Endothelial cell of umbilical vein (primary cell): Measurements from ENCODE around the gene LGALS7B. TPM values are rescaled to one million over a fixed set of nuclear protein-coding genes. Genes with fewer than 3 reads are reported as not detected.

Source experiments
- BruUV-seq: library from RNA; stranded (reverse); fragments of 400-500 nt; replicated peaks from 2 replicates; lab custom pipeline; 2021; lab: Mats Ljungman, UMichigan
- CTCF ChIA-PET: fragments of 300-600, 350-600 bp; sonication (Branson Sonifier 250); formaldehyde crosslinking; loops from one replicate; lab custom pipeline; 2021; ENCODE audit warnings: antibody characterized with exemption, inconsistent platforms; lab: Charles Lee
- POLR2A ChIA-PET: fragments of 300-600, 350-600 bp; sonication (Branson Sonifier 250); formaldehyde crosslinking; loops from one replicate; lab custom pipeline; 2021; ENCODE audit warnings: antibody characterized with exemption, inconsistent platforms; lab: Charles Lee
- DNase-seq: peaks from one replicate; pipeline ENCODE4 v3.0.0-alpha.2; 2011; ENCODE audit warnings: low read depth, low spot score
- FAIRE-seq: peaks from 2 replicates; lab custom pipeline; 2011; peaks lifted over from hg19 to GRCh38; lab: Jason Lieb, UNC
- H2AFZ ChIP-seq: 2 replicates; pipeline ENCODE4 v1.6.0; 2012; ENCODE audit warnings: low read depth, low read length, control low read depth, inconsistent platforms
- H3K27ac ChIP-seq: 2 replicates; pipeline ENCODE4 v1.5.1; 2011; ENCODE audit warnings: low read depth, mild to moderate bottlenecking, control low read depth, low read length, moderate library complexity; ENCODE audit not compliant: insufficient read depth
- H3K27me3 ChIP-seq, 2 experiments: 2 replicates each; pipeline versions ENCODE4 v1.6.0 to v1.6.1; 2011; ENCODE audit warnings: low read length in 2 of 2, mixed read lengths in 1 of 2; ENCODE audit not compliant: control insufficient read depth in 2 of 2, insufficient read depth in 2 of 2
- H3K36me3 ChIP-seq, 2 experiments: 2 replicates in 1 of 2; 3 replicates in 1 of 2; pipeline ENCODE4 v1.5.1; 2011; ENCODE audit warnings: low read length in 2 of 2, mild to moderate bottlenecking in 1 of 2, moderate library complexity in 1 of 2; ENCODE audit not compliant: control insufficient read depth in 2 of 2, insufficient read depth in 2 of 2; ENCODE audit errors: extremely low read depth in 1 of 2
- H3K4me1 ChIP-seq: 3 replicates; pipeline ENCODE4 v1.5.1; 2011; ENCODE audit warnings: mild to moderate bottlenecking, low read length; ENCODE audit not compliant: control insufficient read depth, insufficient read depth; ENCODE audit errors: extremely low read depth
- H3K4me2 ChIP-seq: 2 replicates; pipeline ENCODE4 v1.6.1; 2011; ENCODE audit warnings: low read length, control low read depth, mixed read lengths; ENCODE audit not compliant: insufficient read depth
- H3K4me3 ChIP-seq, 3 experiments: fragments of 200-600 bp in 1 of 3; sonication (generic), shearing (Covaris generic) in 1 of 3; replicated peaks in 1 of 3; 2 replicates each; pipeline ENCODE4 v1.5.1; 2011 to 2016; ENCODE audit warnings: control low read depth in 3 of 3, low read length in 3 of 3, mild to moderate bottlenecking in 2 of 3, inconsistent platforms in 1 of 3, low read depth in 1 of 3, moderate library complexity in 1 of 3; ENCODE audit not compliant: insufficient read depth in 1 of 3
- H3K79me2 ChIP-seq: 2 replicates; pipeline ENCODE4 v1.6.0; 2012; ENCODE audit warnings: low read length, inconsistent platforms; ENCODE audit not compliant: control insufficient read depth, insufficient read depth
- H3K9ac ChIP-seq: replicated peaks from 2 replicates; pipeline ENCODE3; 2011; ENCODE audit warnings: low read length, control low read depth; ENCODE audit not compliant: insufficient read depth; ENCODE audit errors: extremely low read depth
- H3K9me1 ChIP-seq: replicated peaks from 3 replicates; pipeline ENCODE4 v1.6.0; 2011; ENCODE audit warnings: mild to moderate bottlenecking, low read length; ENCODE audit not compliant: control insufficient read depth, insufficient read depth; ENCODE audit errors: extremely low read depth
- H3K9me3 ChIP-seq: replicated peaks from 2 replicates; pipeline ENCODE4 v1.5.1; 2012; ENCODE audit warnings: low read length, inconsistent platforms; ENCODE audit not compliant: control insufficient read depth, insufficient read depth
- H4K20me1 ChIP-seq: replicated peaks from 2 replicates; pipeline ENCODE3; 2011; ENCODE audit warnings: mild to moderate bottlenecking, low read length; ENCODE audit not compliant: control insufficient read depth, insufficient read depth; ENCODE audit errors: extremely low read depth
- FOS ChIP-seq: IDR thresholded peaks from 2 replicates; pipeline ENCODE4 v1.6.1; 2011; ENCODE audit warnings: mild to moderate bottlenecking, low read length, moderate library complexity, borderline replicate concordance; ENCODE audit not compliant: insufficient read depth
- GATA2 ChIP-seq: IDR thresholded peaks from 2 replicates; pipeline ENCODE4 v1.7.0; 2011; ENCODE audit warnings: low read depth, mild to moderate bottlenecking, moderate library complexity, mixed read lengths, low read length; ENCODE audit not compliant: insufficient read length, insufficient read depth
- POLR2A ChIP-seq: IDR thresholded peaks from 2 replicates; pipeline ENCODE4 v1.6.1; 2012; ENCODE audit warnings: low read depth, mild to moderate bottlenecking, control low read depth, low read length
- POLR2AphosphoS5 ChIP-seq: IDR thresholded peaks from 2 replicates; pipeline ENCODE4 v1.6.1; 2012; ENCODE audit warnings: low read depth, mild to moderate bottlenecking, control low read depth, low read length, moderate library complexity; ENCODE audit not compliant: insufficient read depth
- dilution Hi-C: fragments of 300-500 bp; cut with MboI; formaldehyde crosslinking; loops from one replicate; pipeline ENCODE4 v1.15.0; 2019; ENCODE audit warnings: low sequenced_read_pairs; ENCODE audit not compliant: extremely low pct_ligation_motif_present
- intact Hi-C: fragments of 100-400 bp; cut with micrococcal nuclease; formaldehyde crosslinking; loops from one replicate; pipeline ENCODE4 v1.10.0; 2022
- polyA plus RNA-seq, 4 experiments: library from polyadenylated mRNA; depleted of rRNA in 3 of 4; stranded (reverse) in 3 of 4; unstranded in 1 of 4; fragments of >200 nt; gene quantifications; 2 replicates each; pipeline versions ENCODE4 v1.2.1 to v1.2.3, GENCODE V29; 2011 to 2012; ENCODE audit warnings: missing spikeins in 1 of 4
- total RNA-seq: library from RNA; stranded (reverse); gene quantifications from 2 replicates; pipeline ENCODE4 v1.2.3, GENCODE V29; 2021
- TF ChIP-seq, protein P1 (sequence below): IDR thresholded peaks from 2 replicates; pipeline ENCODE4 v1.6.1; 2011; ENCODE audit not compliant: insufficient read depth, insufficient read length

The LGALS7B gene
- total and polyA plus RNA-seq, 2 donors (not counting 3 experiments of a cell fraction or from before 2014, with no cell fraction given): not detected

DNA sequence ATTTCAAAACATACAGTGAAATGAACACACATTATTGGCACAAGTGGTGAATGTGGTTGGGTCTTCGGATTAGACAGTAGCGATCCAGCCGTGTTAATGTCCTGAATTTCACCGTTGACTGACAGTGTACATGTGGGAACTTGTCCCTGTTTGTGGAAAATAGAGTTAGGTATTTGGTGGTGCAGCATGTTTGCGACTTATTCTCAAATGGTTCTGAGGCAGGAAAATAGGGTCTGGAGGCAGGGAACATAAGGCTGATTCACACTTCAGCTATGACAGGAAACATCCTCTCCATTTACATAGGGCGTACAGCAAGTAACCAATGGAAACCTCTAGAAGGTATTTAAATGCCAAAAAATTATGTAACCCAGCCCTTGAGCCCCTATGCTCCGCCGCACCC, 4.2 kb downstream of the LGALS7B start:
- FAIRE-seq (peak; percentile 76), DNase-seq (no peak)
- Histone ChIP-seq H3K9ac (no peak overlapping the region), H4K20me1 (no peaks in the 10 kb centered on the region), H2AFZ (peak overlapping the region; percentile 93), H3K4me2 (peak overlapping the region; percentile 22), H3K4me3 (no peak overlapping the region), H3K79me2 (no peaks in the 10 kb centered on the region), H3K9me1 (no peaks in the 10 kb centered on the region), H3K27me3 (no peaks in the 10 kb centered on the region), H3K27ac (no peak overlapping the region), H3K36me3 (no peaks in the 10 kb centered on the region), H3K4me1 (peaks cover 9% of the 10 kb centered on the region), H3K9me3 (no peaks in the 10 kb centered on the region)
- dilution Hi-C loops: no loop called here
- peak; percentile 30 for TF ChIP-seq FOS
- TF ChIP-seq, protein P1, sequence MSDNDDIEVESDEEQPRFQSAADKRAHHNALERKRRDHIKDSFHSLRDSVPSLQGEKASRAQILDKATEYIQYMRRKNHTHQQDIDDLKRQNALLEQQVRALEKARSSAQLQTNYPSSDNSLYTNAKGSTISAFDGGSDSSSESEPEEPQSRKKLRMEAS: no peak
- ChIA-PET POLR2A (no interaction called here), CTCF (interaction anchor here (0.8 to 1.0 kb wide), 5 partner anchors 15 to 38 kb away, joined by 3 to 8 read pairs (median 4); partner anchors contain the start of genes ECH1 and LGALS7)
- intact Hi-C loops: loop anchor here (5.0 kb wide), 1 partner anchor 39 kb away; the partner anchor contains the start of gene ECH1
- no TSS peak for BruUV-seq

DNA sequence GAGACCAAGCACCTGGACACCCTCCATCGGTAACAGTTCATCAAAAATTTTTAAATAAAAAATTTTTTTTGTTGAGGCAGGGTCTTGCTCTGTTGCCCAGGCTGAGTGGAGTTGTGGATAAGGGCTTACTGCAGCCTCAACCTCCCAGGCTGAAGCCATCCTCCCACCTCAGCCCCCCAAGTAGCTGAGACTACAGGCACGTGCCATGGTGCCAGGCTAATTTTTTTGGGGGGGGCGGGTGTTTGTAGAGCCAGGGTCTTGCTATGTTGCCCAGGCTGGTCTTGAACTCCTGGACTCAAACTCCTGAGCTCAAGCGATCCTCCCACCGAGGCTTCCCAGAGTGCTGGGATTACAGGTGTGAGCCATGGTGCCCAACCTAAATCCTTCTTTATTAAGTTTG, 4.7 kb downstream of the LGALS7B start:
- H3K4me2 ChIP-seq: no peak overlapping the region
- dilution Hi-C loops: no loop called here
- no TSS peak for BruUV-seq
- TF ChIP-seq, protein P1: no peak
- TF ChIP-seq FOS: no peak
- no peak for TF ChIP-seq POLR2AphosphoS5
- TF ChIP-seq GATA2: no peak
- TF ChIP-seq POLR2A: no peak
- H2AFZ ChIP-seq: no peak overlapping the region
- H3K9me3 ChIP-seq: no peaks in the 10 kb centered on the region
- no peaks in the 10 kb centered on the region for H3K36me3 ChIP-seq
- no peaks in the 10 kb centered on the region for H4K20me1 ChIP-seq
- H3K27ac ChIP-seq: no peak overlapping the region
- H3K79me2 ChIP-seq: no peaks in the 10 kb centered on the region
- no peaks in the 10 kb centered on the region for H3K9me1 ChIP-seq
- ChIA-PET CTCF (interaction anchor here (1.0 kb wide), 1 partner anchor 15 kb away, joined by 3 read pairs; no protein-coding TSS in a partner anchor), POLR2A (interaction anchor here (0.6 kb wide), 1 partner anchor 159 kb away, joined by 3 read pairs; no protein-coding TSS in a partner anchor)
- peaks cover 9% of the 10 kb centered on the region for H3K4me1 ChIP-seq
- H3K27me3 ChIP-seq: no peaks in the 10 kb centered on the region
- no peak overlapping the region for H3K9ac ChIP-seq
- DNase-seq (no peak), FAIRE-seq (no peak)
- H3K4me3 ChIP-seq: no peak overlapping the region
- intact Hi-C loops: loop anchor here (5.0 kb wide), 1 partner anchor 39 kb away; the partner anchor contains the start of gene ECH1
